Measurements from ENCODE around the gene LMF1.

- no peak for TF ChIP-seq POU2F2 (IDR thresholded peaks at IDR 0.05; ENCODE audit: low read depth, low read length)
- TF ChIP-seq POLR2AphosphoS5 (IDR thresholded peaks at IDR 0.05; ENCODE audit: low read depth, low read length), result no peak
- TF ChIP-seq TAF1 (IDR thresholded peaks at IDR 0.05; ENCODE audit: low read depth, low read length), result no peak
- no peak for TF ChIP-seq POLR2A (IDR thresholded peaks at IDR 0.05; ENCODE audit: low read depth, low read length)
- no peak for TF ChIP-seq PAX5 (IDR thresholded peaks at IDR 0.05; ENCODE audit: insufficient read depth, low read length, severe bottlenecking)
Observed at GRCh38 chr16:842711-843560, 127.8 kb downstream of the LMF1 start.

Measured in GM12891 (cell line).